ENCODE data around the gene UMAD1. TPM values are rescaled to one million over a fixed set of nuclear protein-coding genes. Genes with fewer than 3 reads are reported as not detected.

UMAD1 gene
- total and polyA plus RNA-seq, 7 donors, result 8.7 to 51.1 (median 15.6) TPM

DNA sequence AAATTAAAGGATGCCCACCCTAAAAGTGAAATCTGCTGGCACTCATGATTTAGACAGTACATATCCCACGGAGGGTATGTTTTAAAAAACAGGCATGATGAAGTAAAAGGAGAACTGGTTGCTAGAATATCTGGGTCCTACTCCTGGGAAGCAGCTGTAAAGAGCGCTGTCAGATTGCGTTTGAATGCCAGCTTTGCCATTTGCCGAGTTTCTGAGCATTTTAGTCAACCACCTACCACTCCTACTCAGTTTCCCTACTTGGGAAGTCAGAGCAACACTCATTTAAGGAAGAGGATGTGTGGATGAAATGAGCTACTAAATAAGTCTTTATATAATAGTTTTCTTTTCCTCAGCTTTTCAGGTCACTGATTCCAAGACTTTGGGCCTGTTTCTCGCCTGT is 1.1 kb upstream of the UMAD1 start:
- Histone ChIP-seq H3K4me1 (peaks cover 0 to 22% (median 16%) of the 10 kb centered on the region in 4 donors), H3K27me3 (no peaks in the 10 kb centered on the region), H3K9me3 (no peaks in the 10 kb centered on the region), H3K27ac (peak overlapping the region; percentile 79 to 92 (median 90)), H3K4me3 (peak overlapping the region; percentile 68 to 87 (median 78)), H3K36me3 (peaks cover 0 to 18% (median 0%) of the 10 kb centered on the region in 4 donors)
- TF ChIP-seq, protein P1, sequence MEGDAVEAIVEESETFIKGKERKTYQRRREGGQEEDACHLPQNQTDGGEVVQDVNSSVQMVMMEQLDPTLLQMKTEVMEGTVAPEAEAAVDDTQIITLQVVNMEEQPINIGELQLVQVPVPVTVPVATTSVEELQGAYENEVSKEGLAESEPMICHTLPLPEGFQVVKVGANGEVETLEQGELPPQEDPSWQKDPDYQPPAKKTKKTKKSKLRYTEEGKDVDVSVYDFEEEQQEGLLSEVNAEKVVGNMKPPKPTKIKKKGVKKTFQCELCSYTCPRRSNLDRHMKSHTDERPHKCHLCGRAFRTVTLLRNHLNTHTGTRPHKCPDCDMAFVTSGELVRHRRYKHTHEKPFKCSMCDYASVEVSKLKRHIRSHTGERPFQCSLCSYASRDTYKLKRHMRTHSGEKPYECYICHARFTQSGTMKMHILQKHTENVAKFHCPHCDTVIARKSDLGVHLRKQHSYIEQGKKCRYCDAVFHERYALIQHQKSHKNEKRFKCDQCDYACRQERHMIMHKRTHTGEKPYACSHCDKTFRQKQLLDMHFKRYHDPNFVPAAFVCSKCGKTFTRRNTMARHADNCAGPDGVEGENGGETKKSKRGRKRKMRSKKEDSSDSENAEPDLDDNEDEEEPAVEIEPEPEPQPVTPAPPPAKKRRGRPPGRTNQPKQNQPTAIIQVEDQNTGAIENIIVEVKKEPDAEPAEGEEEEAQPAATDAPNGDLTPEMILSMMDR (IDR thresholded peaks at IDR 0.05), result no peak
- TF ChIP-seq POLR2AphosphoS5 (IDR thresholded peaks at IDR 0.05) (no peak), EP300 (IDR thresholded peaks at IDR 0.05) (no peak), POLR2A (IDR thresholded peaks at IDR 0.05) (no peak)
- WGBS, 2 donors, result 11 to 21% methylated on average over 5 of the region's 5 CpGs
- intact Hi-C loops (cut with DNase I), result loop anchor here (2.0 kb wide), 1 partner anchor 73 kb away; the partner anchor contains the start of gene MIOS
- DNase-seq, result no peak

DNA sequence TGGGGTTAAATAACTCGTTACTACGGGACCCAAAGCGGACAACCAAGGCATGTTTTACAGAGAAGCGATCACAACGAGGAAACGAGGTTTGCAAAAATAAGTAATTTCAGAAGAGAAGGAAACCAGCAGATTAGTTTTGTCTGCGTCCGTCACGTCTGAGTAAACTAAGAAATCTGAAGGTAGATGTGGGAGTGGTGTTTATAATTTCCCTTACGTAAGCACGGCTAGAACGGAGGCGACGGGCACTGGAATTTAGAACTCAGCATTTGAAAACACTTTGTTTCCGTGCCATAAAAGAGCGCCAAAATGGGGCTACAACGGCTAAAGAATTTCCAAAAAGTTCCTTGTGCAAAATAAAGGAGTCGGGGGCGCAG is 718 bp upstream of the UMAD1 start:
- DNase-seq, result no peak
- TF ChIP-seq EP300 (IDR thresholded peaks at IDR 0.05) (no peak), POLR2A (IDR thresholded peaks at IDR 0.05) (no peak), POLR2AphosphoS5 (IDR thresholded peaks at IDR 0.05) (no peak)
- TF ChIP-seq, protein P1 (IDR thresholded peaks at IDR 0.05), result no peak
- H3K36me3 ChIP-seq, result peaks cover 0 to 18% (median 0%) of the 10 kb centered on the region in 4 donors
- H3K9me3 ChIP-seq, result no peaks in the 10 kb centered on the region
- 0% methylated on average over 19 of the region's 19 CpGs for WGBS, 2 donors
- peak overlapping the region; percentile 68 to 87 (median 78) for H3K4me3 ChIP-seq
- H3K4me1 ChIP-seq, result peaks cover 0 to 22% (median 16%) of the 10 kb centered on the region in 4 donors
- no peaks in the 10 kb centered on the region for H3K27me3 ChIP-seq
- intact Hi-C loops (cut with DNase I), result loop anchor here (2.0 to 10.0 kb wide), 3 partner anchors 73 to 455 kb away; partner anchors contain the start of genes C1GALT1, GLCCI1 and MIOS
- peak overlapping the region; percentile 79 to 92 (median 90) for H3K27ac ChIP-seq

DNA sequence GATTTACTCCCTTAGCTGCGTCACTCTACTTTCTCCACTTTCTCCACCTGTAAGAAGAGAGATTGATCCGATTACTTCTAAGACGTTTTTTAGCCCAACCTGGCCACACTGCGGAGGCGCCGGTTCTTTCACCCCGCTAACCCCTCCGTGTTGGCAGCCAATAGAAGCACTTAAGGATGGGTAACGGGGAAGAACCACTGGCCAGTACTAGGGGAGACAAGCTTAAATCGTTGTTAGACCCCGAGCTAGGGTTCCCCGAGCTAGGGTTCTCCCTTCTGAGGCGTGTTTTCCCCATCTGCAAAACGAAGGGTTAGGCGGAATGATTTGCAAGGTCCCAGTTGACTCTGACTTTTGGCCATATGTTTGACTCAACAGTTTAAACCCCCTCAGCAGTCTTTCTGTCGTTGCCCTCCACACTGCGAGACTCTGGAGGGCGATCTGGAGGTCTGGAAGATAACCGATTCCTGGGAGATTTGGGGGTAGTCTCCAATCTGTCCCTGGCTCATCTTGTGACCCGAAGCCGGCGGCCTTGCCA is 644 bp downstream of the UMAD1 start:
- peak overlapping the region; percentile 79 to 92 (median 90) for H3K27ac ChIP-seq
- no peaks in the 10 kb centered on the region for H3K27me3 ChIP-seq
- intact Hi-C loops (cut with DNase I), result loop anchor here (10.0 kb wide), 2 partner anchors 324 to 456 kb away; partner anchors contain the start of genes C1GALT1 and GLCCI1
- peaks cover 0 to 13% (median 0%) of the 10 kb centered on the region in 4 donors for H3K36me3 ChIP-seq
- no peak for TF ChIP-seq POLR2A (IDR thresholded peaks at IDR 0.05)
- TF ChIP-seq POLR2AphosphoS5 (IDR thresholded peaks at IDR 0.05), result no peak
- TF ChIP-seq, protein P1 (IDR thresholded peaks at IDR 0.05), result no peak
- no peak for TF ChIP-seq EP300 (IDR thresholded peaks at IDR 0.05)
- H3K4me3 ChIP-seq, result peak overlapping the region; percentile 68 to 87 (median 78)
- peaks cover 0 to 22% (median 16%) of the 10 kb centered on the region in 4 donors for H3K4me1 ChIP-seq
- H3K9me3 ChIP-seq, result no peaks in the 10 kb centered on the region
- no peak for DNase-seq
- 2 to 6% methylated on average over 22 of the region's 22 CpGs for WGBS, 2 donors

DNA sequence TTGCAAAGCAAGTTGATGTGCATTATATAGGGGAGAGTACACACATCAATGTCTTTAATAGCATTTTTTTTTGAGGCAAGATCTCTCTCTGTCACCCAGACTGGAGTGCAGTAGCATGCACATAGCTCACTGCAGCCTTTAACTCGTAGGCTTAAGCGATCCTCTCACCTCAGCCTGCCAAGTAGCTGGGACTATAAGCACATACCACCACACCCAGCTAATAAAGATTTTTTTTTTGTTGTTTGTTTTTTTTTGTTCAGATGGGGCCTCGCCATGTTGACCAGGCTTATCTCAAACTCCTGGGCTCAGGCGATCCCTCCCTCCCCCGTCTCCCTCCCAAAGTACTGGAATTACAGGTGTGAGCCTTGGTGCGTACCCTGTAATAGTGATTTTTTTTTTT is 1.5 kb downstream of the UMAD1 start:
- 26 to 74% methylated on average over 6 of the region's 6 CpGs for WGBS, 2 donors
- Histone ChIP-seq H3K27me3 (no peaks in the 10 kb centered on the region), H3K36me3 (peaks cover 0 to 4% (median 0%) of the 10 kb centered on the region in 4 donors), H3K27ac (no peak overlapping the region), H3K4me1 (peaks cover 0 to 22% (median 16%) of the 10 kb centered on the region in 4 donors), H3K4me3 (no peak overlapping the region), H3K9me3 (no peaks in the 10 kb centered on the region)
- DNase-seq, result no peak
- intact Hi-C loops (cut with DNase I), result loop anchor here (10.0 kb wide), 2 partner anchors 323 to 457 kb away; partner anchors contain the start of genes C1GALT1 and GLCCI1
- TF ChIP-seq POLR2A (IDR thresholded peaks at IDR 0.05), result no peak
- no peak for TF ChIP-seq EP300 (IDR thresholded peaks at IDR 0.05)
- TF ChIP-seq, protein P1 (IDR thresholded peaks at IDR 0.05), result no peak
- no peak for TF ChIP-seq POLR2AphosphoS5 (IDR thresholded peaks at IDR 0.05)

Measured in sigmoid colon (tissue), 7 donors.